MM.1S (cell line): ENCODE measurements around the gene ACTL7B.
"Not testable (repeated sequence)": the region's sequence is repeated elsewhere in the genome, so short reads cannot be mapped to it uniquely, and the experiment has no call there.

Experiments
- DNase-seq: peaks from one replicate; pipeline ENCODE4 v3.0.0-alpha.2; 2015
- H2AFZ ChIP-seq: fragments of 300-600 bp; sonication (generic); 2 replicates; pipeline ENCODE4 v1.6.0; 2016; ENCODE audit warnings: antibody characterized with exemption, low read length
- H3F3A ChIP-seq: fragments of 300-600 bp; sonication (generic); 2 replicates; pipeline ENCODE4 v1.6.1; 2016; ENCODE audit warnings: mild to moderate bottlenecking, antibody characterized with exemption, low read length, moderate library complexity, mixed read lengths; ENCODE audit not compliant: insufficient read depth
- H3K27ac ChIP-seq: fragments of 300-600 bp; sonication (generic); 2 replicates; pipeline ENCODE4 v1.5.1; 2016; ENCODE audit warnings: mild to moderate bottlenecking, low read length
- H3K27me3 ChIP-seq: fragments of 300-600 bp; sonication (generic); replicated peaks from 2 replicates; pipeline ENCODE4 v1.6.0; 2016; ENCODE audit warnings: low read length; ENCODE audit not compliant: insufficient read depth
- H3K36me3 ChIP-seq: fragments of 300-600 bp; sonication (generic); replicated peaks from 2 replicates; pipeline ENCODE4 v1.6.1; 2016; ENCODE audit warnings: mild to moderate bottlenecking, low read length, mixed read lengths; ENCODE audit not compliant: insufficient read depth
- H3K4me1 ChIP-seq: fragments of 300-600 bp; sonication (generic); 2 replicates; pipeline ENCODE4 v1.6.1; 2016; ENCODE audit warnings: low read length, mixed read lengths
- H3K4me2 ChIP-seq: fragments of 300-600 bp; sonication (generic); 2 replicates; pipeline ENCODE4 v1.6.0; 2016; ENCODE audit warnings: low read depth, low read length
- H3K4me3 ChIP-seq: fragments of 300-600 bp; sonication (generic); 2 replicates; pipeline ENCODE4 v1.5.1; 2016; ENCODE audit warnings: low read length, mixed read lengths
- H3K79me2 ChIP-seq: fragments of 300-600 bp; sonication (generic); 2 replicates; pipeline ENCODE4 v1.6.1; 2016; ENCODE audit warnings: mixed run types, low read length, mixed read lengths
- H3K9ac ChIP-seq: fragments of 300-600 bp; sonication (generic); 2 replicates; pipeline ENCODE4 v1.6.1; 2016; ENCODE audit warnings: low read length, mixed read lengths
- H3K9me2 ChIP-seq: fragments of 300-600 bp; sonication (generic); replicated peaks from 2 replicates; pipeline ENCODE4 v1.6.1; 2016; ENCODE audit warnings: mild to moderate bottlenecking, low read length, mixed read lengths; ENCODE audit not compliant: insufficient read depth
- H3K9me3 ChIP-seq: fragments of 300-600 bp; sonication (generic); replicated peaks from 2 replicates; pipeline ENCODE4 v1.6.1; 2016; ENCODE audit warnings: mild to moderate bottlenecking, low read length, mixed read lengths; ENCODE audit not compliant: insufficient read depth
- H4K20me1 ChIP-seq: fragments of 300-600 bp; sonication (generic); 2 replicates; pipeline ENCODE4 v1.6.1; 2016; ENCODE audit warnings: mild to moderate bottlenecking, low read length, moderate library complexity, mixed read lengths; ENCODE audit not compliant: insufficient read depth
- CTCF ChIP-seq: fragments of 300-600 bp; sonication (generic); IDR thresholded peaks from 2 replicates; pipeline ENCODE4 v1.5.1; 2016; ENCODE audit warnings: antibody characterized with exemption, low read length, mixed read lengths
- EZH2 ChIP-seq: fragments of 300-600 bp; sonication (generic); optimal IDR thresholded peaks from 2 replicates; pipeline ENCODE3; 2017; ENCODE audit warnings: low read depth, mild to moderate bottlenecking, antibody characterized with exemption, low read length, mixed read lengths
- EZH2phosphoT487 ChIP-seq: fragments of 300-600 bp; sonication (generic); IDR thresholded peaks from 2 replicates; pipeline ENCODE4 v1.6.1; 2018; ENCODE audit warnings: antibody characterized with exemption, low read length

ACTL7B gene

DNA sequence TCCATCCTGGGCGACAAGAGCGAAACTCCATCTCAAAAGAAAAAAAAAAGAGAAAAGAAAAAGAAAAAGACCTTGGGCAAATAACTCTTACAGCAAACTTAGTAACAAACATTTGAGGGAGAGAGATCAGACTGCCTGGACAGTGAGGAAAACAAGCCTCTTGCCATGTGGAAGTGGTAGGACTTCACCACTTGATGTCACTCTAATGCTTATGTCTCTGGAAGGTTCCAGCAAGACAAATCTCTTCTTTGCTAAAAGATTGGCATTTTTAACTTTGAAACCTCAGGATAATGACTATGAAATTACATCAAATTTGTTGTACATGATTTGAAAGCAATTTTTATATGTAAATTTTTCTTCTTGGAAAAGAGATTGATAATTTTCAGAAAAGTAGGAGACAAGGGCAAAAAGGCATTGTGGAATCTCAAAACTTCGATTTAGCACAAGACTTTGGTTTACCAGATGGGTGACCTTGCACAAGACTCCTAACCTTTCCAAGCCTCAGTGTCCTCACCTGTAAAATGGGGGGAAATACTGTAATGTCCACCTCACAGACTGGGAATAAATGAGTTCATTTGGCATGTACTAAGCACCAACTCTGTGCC lies 5.4 kb downstream of the ACTL7B start:
- DNase-seq: no peak
- no peaks in the 10 kb centered on the region for H3F3A ChIP-seq
- H3K4me2 ChIP-seq: no peak overlapping the region
- H3K36me3 ChIP-seq: no peaks in the 10 kb centered on the region
- H3K27ac ChIP-seq: no peak overlapping the region
- no peak overlapping the region for H3K4me3 ChIP-seq
- no peaks in the 10 kb centered on the region for H3K9me3 ChIP-seq
- no peaks in the 10 kb centered on the region for H4K20me1 ChIP-seq
- no peak overlapping the region for H3K9ac ChIP-seq
- H3K27me3 ChIP-seq: no peaks in the 10 kb centered on the region
- no peaks in the 10 kb centered on the region for H3K9me2 ChIP-seq
- TF ChIP-seq EZH2phosphoT487: no peak
- no peak for TF ChIP-seq CTCF
- no peak for TF ChIP-seq EZH2
- H2AFZ ChIP-seq: no peak overlapping the region
- no peaks in the 10 kb centered on the region for H3K79me2 ChIP-seq
- H3K4me1 ChIP-seq: no peaks in the 10 kb centered on the region

DNA sequence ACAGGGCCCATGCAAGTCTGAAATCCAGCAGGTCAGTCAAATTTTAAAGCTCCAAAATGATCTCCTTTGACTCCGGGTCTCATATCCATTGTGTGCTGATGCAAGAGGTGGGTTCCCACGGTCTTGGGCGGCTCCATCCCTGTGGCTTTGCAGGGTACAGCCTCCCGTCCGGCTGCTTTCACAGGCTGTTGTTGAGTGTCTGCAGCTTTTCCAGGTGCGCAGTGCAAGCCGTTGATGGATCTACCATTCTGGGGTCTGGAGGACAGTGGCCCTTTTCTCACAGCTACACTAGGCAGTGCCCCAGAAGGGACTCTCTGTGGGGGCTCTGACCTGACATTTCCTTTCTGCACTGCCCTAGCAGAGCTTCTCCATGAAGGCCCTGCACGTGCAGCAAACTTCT lies 7.5 kb downstream of the ACTL7B start:
- H2AFZ ChIP-seq, H3K9ac ChIP-seq, H3K36me3 ChIP-seq, H3K79me2 ChIP-seq, H3K4me1 ChIP-seq, H3K4me3 ChIP-seq, H3F3A ChIP-seq, H3K27me3 ChIP-seq, H3K4me2 ChIP-seq, H3K27ac ChIP-seq, H3K9me2 ChIP-seq, DNase-seq, H4K20me1 ChIP-seq, H3K9me3 ChIP-seq: not testable (repeated sequence)

GRCh38 chr9:108845947-108846346 lies 9.8 kb downstream of the ACTL7B start:
- H3K27me3 ChIP-seq: no peaks in the 10 kb centered on the region
- no peak overlapping the region for H3K27ac ChIP-seq
- H3K4me2 ChIP-seq: no peak overlapping the region
- H2AFZ ChIP-seq: no peak overlapping the region
- H3F3A ChIP-seq: no peaks in the 10 kb centered on the region
- no peaks in the 10 kb centered on the region for H3K36me3 ChIP-seq
- H3K4me3 ChIP-seq: no peak overlapping the region
- H3K79me2 ChIP-seq: no peaks in the 10 kb centered on the region
- TF ChIP-seq EZH2 (no peak), CTCF (no peak), EZH2phosphoT487 (no peak)
- no peak for DNase-seq
- no peaks in the 10 kb centered on the region for H3K9me3 ChIP-seq
- no peaks in the 10 kb centered on the region for H3K4me1 ChIP-seq
- H3K9ac ChIP-seq: no peak overlapping the region
- no peaks in the 10 kb centered on the region for H3K9me2 ChIP-seq
- no peaks in the 10 kb centered on the region for H4K20me1 ChIP-seq

DNA sequence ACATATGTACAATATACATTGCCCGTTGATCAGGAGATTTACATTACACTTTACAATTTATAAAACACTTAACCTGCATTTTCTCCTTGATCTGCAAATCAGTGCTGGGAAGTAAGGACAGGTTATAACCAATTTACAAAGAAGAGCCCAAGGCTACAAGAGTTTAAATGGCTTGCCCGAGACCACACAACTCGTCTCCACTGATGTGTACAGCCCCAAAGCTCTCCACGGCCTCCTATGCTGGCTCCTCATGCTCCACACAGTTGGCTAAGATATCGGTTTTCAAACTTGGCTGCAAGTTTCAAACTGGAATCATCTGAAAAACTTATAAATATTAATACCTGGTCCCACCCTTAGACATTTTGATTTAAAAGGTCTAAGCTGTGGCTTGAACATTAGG lies 10.3 kb downstream of the ACTL7B start:
- H3K9me3 ChIP-seq: no peaks in the 10 kb centered on the region
- H3K27me3 ChIP-seq: no peaks in the 10 kb centered on the region
- H3K9ac ChIP-seq: no peak overlapping the region
- no peaks in the 10 kb centered on the region for H3K36me3 ChIP-seq
- no peak overlapping the region for H3K27ac ChIP-seq
- H3F3A ChIP-seq: no peaks in the 10 kb centered on the region
- no peak for TF ChIP-seq CTCF
- TF ChIP-seq EZH2phosphoT487: no peak
- no peak for TF ChIP-seq EZH2
- H4K20me1 ChIP-seq: no peaks in the 10 kb centered on the region
- no peak overlapping the region for H2AFZ ChIP-seq
- no peaks in the 10 kb centered on the region for H3K79me2 ChIP-seq
- DNase-seq: no peak
- H3K4me2 ChIP-seq: no peak overlapping the region
- H3K4me1 ChIP-seq: no peaks in the 10 kb centered on the region
- H3K9me2 ChIP-seq: no peaks in the 10 kb centered on the region
- H3K4me3 ChIP-seq: no peak overlapping the region
